ENCODE data around the gene ENO1. TPM values are rescaled to one million over a fixed set of nuclear protein-coding genes. Genes with fewer than 3 reads are reported as not detected.

Gene ENO1
- total and polyA plus RNA-seq, 9 of the 15 experiments (the other 6 are each of a cell fraction or from before 2014, with no cell fraction given): 2,249 to 7,472 (median 2,868) TPM

DNA sequence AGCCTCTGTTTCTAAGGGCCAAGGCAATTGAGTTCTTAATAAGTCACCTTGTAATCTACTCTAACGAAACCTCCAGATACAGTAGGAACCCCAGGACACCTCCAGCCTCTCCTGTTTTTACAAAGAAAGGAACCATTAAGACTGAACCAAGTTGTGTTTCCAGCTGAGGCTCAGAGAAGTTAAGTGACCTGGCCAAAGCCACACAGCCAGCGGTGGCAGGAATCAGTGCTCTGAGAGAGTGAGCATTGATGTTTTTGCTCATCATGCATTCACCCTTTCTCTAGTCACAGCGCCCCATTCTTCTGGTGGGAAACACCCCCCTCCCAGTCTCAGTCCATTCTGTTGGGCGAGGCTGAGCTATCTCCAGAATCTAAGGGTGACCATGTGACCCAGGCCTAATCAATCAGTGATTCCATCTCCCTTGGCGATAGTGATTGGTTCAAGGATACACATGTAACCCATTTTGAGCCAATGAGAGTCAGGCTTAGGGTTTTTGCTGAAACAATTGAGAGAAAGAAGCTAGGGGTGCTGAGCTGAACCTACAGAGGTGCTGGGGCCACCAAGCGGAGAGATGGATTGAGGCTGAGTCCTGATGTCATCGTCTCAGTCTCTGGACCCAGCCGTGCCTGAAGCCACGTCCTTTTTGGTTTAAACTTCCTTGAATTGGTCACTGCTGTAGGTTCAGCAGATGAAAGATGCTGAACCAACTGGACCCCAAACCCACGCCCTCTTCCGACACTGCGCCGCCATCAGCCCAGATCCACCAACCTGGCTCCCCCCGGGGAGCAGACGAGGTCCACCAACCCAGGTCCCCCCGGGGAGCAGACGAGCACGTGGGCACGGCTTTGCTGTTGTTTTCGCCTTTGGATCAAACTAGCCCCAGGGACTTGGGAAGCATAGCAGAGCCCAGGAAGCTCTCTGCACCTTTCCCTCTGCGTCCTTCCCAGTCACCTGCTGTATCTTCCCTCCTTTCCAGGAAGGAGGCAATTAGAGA is 33.1 kb downstream of the ENO1 start (continued):
- TF ChIP-seq, protein P1, sequence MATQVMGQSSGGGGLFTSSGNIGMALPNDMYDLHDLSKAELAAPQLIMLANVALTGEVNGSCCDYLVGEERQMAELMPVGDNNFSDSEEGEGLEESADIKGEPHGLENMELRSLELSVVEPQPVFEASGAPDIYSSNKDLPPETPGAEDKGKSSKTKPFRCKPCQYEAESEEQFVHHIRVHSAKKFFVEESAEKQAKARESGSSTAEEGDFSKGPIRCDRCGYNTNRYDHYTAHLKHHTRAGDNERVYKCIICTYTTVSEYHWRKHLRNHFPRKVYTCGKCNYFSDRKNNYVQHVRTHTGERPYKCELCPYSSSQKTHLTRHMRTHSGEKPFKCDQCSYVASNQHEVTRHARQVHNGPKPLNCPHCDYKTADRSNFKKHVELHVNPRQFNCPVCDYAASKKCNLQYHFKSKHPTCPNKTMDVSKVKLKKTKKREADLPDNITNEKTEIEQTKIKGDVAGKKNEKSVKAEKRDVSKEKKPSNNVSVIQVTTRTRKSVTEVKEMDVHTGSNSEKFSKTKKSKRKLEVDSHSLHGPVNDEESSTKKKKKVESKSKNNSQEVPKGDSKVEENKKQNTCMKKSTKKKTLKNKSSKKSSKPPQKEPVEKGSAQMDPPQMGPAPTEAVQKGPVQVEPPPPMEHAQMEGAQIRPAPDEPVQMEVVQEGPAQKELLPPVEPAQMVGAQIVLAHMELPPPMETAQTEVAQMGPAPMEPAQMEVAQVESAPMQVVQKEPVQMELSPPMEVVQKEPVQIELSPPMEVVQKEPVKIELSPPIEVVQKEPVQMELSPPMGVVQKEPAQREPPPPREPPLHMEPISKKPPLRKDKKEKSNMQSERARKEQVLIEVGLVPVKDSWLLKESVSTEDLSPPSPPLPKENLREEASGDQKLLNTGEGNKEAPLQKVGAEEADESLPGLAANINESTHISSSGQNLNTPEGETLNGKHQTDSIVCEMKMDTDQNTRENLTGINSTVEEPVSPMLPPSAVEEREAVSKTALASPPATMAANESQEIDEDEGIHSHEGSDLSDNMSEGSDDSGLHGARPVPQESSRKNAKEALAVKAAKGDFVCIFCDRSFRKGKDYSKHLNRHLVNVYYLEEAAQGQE (IDR thresholded peaks at IDR 0.05; ENCODE audit: borderline replicate concordance): 0 out of 2 replicates have a peak, but pooled peaks have one; percentile 7
- TF ChIP-seq, protein P1 (CRISPR knock-in tag; IDR thresholded peaks at IDR 0.05; ENCODE audit: low read depth): no peak
- TF ChIP-seq OTX1 (CRISPR knock-in tag; IDR thresholded peaks at IDR 0.05): no peak
- TF ChIP-seq RBM25 (IDR thresholded peaks at IDR 0.05; ENCODE audit: low read depth, low read length, severe bottlenecking): peak; percentile 96
- no peak for TF ChIP-seq ZBTB7A (IDR thresholded peaks at IDR 0.05; ENCODE audit: borderline replicate concordance, control insufficient read depth, low read depth, low read length)
- TF ChIP-seq TGIF2 (CRISPR knock-in tag; IDR thresholded peaks at IDR 0.05): no peak
- TF ChIP-seq, protein P2, sequence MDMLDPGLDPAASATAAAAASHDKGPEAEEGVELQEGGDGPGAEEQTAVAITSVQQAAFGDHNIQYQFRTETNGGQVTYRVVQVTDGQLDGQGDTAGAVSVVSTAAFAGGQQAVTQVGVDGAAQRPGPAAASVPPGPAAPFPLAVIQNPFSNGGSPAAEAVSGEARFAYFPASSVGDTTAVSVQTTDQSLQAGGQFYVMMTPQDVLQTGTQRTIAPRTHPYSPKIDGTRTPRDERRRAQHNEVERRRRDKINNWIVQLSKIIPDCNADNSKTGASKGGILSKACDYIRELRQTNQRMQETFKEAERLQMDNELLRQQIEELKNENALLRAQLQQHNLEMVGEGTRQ (CRISPR knock-in tag; IDR thresholded peaks at IDR 0.05): peak; percentile 63
- TF ChIP-seq ZNF445 (CRISPR knock-in tag; IDR thresholded peaks at IDR 0.05; ENCODE audit: low read depth): no peak
- peak; percentile 79 for TF ChIP-seq SMARCA5 (IDR thresholded peaks at IDR 0.05)
- TF ChIP-seq, protein P3, sequence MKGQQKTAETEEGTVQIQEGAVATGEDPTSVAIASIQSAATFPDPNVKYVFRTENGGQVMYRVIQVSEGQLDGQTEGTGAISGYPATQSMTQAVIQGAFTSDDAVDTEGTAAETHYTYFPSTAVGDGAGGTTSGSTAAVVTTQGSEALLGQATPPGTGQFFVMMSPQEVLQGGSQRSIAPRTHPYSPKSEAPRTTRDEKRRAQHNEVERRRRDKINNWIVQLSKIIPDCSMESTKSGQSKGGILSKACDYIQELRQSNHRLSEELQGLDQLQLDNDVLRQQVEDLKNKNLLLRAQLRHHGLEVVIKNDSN (CRISPR knock-in tag; IDR thresholded peaks at IDR 0.05): peak; percentile 38; the same call in 1 of the 2 replicates
- no peak for TF ChIP-seq TFAM (CRISPR knock-in tag; conservative IDR thresholded peaks at IDR 0.05)
- TF ChIP-seq BCOR (IDR thresholded peaks at IDR 0.05): peak; percentile 90
- peak in 1 of 2 experiments; percentile 25; a peak in 1 of 4 replicates for TF ChIP-seq RCOR1 (IDR thresholded peaks at IDR 0.05; ENCODE audit: borderline replicate concordance in 1 of 2, low read depth in 2 of 2, low read length in 2 of 2)
- TF ChIP-seq PTBP1 (IDR thresholded peaks at IDR 0.05; ENCODE audit: low read depth, low read length): peak; percentile 87
- TF ChIP-seq RBBP5 (IDR thresholded peaks at IDR 0.05; ENCODE audit: borderline replicate concordance, insufficient read depth, low read length, poor library complexity, severe bottlenecking): no peak
- no peak for TF ChIP-seq BRD9 (IDR thresholded peaks at IDR 0.05; ENCODE audit: low read depth, partially characterized antibody)
- TF ChIP-seq ZFP36 (IDR thresholded peaks at IDR 0.05; ENCODE audit: low read depth, low read length, partially characterized antibody): peak; percentile 89
- TF ChIP-seq ADNP (tag; IDR thresholded peaks at IDR 0.05): 0 out of 2 replicates have a peak, but pooled peaks have one; percentile 22
